Spleen (tissue), 11 donors: ENCODE measurements around the gene TRIM26. TPM values are rescaled to one million over a fixed set of nuclear protein-coding genes. Genes with fewer than 3 reads are reported as not detected.
"Not testable (repeated sequence)": the region's sequence is repeated elsewhere in the genome, so short reads cannot be mapped to it uniquely, and the experiment has no call there.

Experiments used
- DNase-seq: peaks from one replicate; pipeline ENCODE4 v3.0.0-alpha.2; 2020
- H3K27ac ChIP-seq, 8 donors: fragments of 200-600 bp; sonication (generic) in 7 of 8; 1 replicate in 4 of 8; 2 replicates in 4 of 8; pipeline versions ENCODE4 v1.5.0 to v1.8.0; 2016 to 2021; ENCODE audit warnings: inconsistent platforms in 4 of 8, mild to moderate bottlenecking in 4 of 8, moderate library complexity in 1 of 8
- H3K27me3 ChIP-seq, 7 donors: fragments of 200-600 bp; sonication (generic) in 6 of 7; replicated peaks in 1 of 7; 1 replicate in 4 of 7; 2 replicates in 3 of 7; pipeline versions ENCODE4 v1.5.0 to v1.8.0; 2016 to 2021; ENCODE audit warnings: inconsistent platforms in 3 of 7, mild to moderate bottlenecking in 1 of 7
- H3K36me3 ChIP-seq, 6 donors: fragments of 200-600 bp; sonication (generic) in 5 of 6; 1 replicate in 4 of 6; 2 replicates in 2 of 6; pipeline versions ENCODE4 v1.5.0 to v1.8.0; 2016 to 2021; ENCODE audit warnings: inconsistent platforms in 2 of 6
- H3K4me1 ChIP-seq, 6 donors: fragments of 200-600 bp; sonication (generic) in 5 of 6; 1 replicate in 3 of 6; 2 replicates in 3 of 6; pipeline versions ENCODE4 v1.5.0 to v1.8.0; 2016 to 2021; ENCODE audit warnings: inconsistent platforms in 3 of 6
- H3K4me3 ChIP-seq, 8 donors: fragments of 200-600 bp; sonication (generic) in 7 of 8; 1 replicate in 4 of 8; 2 replicates in 4 of 8; pipeline versions ENCODE4 v1.5.0 to v1.8.0; 2016 to 2021; ENCODE audit warnings: inconsistent platforms in 4 of 8, mild to moderate bottlenecking in 4 of 8, moderate library complexity in 2 of 8
- H3K9me3 ChIP-seq, 8 donors: fragments of 200-600 bp; sonication (generic) in 7 of 8; 1 replicate in 4 of 8; 2 replicates in 4 of 8; pipeline versions ENCODE4 v1.5.0 to v1.8.0; 2016 to 2021; ENCODE audit warnings: inconsistent platforms in 4 of 8
- POLR2A ChIP-seq, 3 donors: fragments of 450-650 bp; IDR thresholded peaks; one replicate each; pipeline ENCODE4 v1.5.1; 2017; ENCODE audit warnings: antibody characterized with exemption in 3 of 3, mild to moderate bottlenecking in 1 of 3
- POLR2AphosphoS5 ChIP-seq, 3 donors: sonication (generic); formaldehyde crosslinking; IDR thresholded peaks; one replicate each; pipeline ENCODE4 v1.5.1; 2017; ENCODE audit warnings: antibody characterized with exemption in 3 of 3
- WGBS, 5 donors: extraction: QIAGEN DNeasy Blood & Tissue Kit in 3 of 5; methylation state at CpG; one replicate each; pipeline versions ENCODE4 v1.1.5 to v1.1.7; 2013 to 2018; 5-methylcytosine and 5-hydroxymethylcytosine counted together
- intact Hi-C: fragments of 100-400 bp; cut with DNase I; formaldehyde crosslinking; loops from one replicate; pipeline ENCODE4 v1.15.0; 2023; ENCODE audit warnings: low total_unique reads
- polyA plus RNA-seq, 3 donors: library from polyadenylated mRNA; stranded (reverse); fragments of 200-250 nt; gene quantifications; one replicate each; pipeline ENCODE4 v1.2.1, GENCODE V29; 2013
- total RNA-seq, 7 donors: library from RNA; depleted of rRNA in 3 of 7; stranded (reverse); fragments of >200 nt in 3 of 7; fragmentation: NEBNext Ultra II Directional in 4 of 7; extraction: Animal tissue kit (Norgen Biotek cat#: 25700) in 4 of 7; gene quantifications; one replicate each; pipeline versions ENCODE4 v1.1.0 to v1.2.1, GENCODE V29; 2016 to 2021
- TF ChIP-seq, protein P1 (sequence below), 11 experiments: fragments of 200-600 bp in 7 of 11; fragments of 450-650 bp in 4 of 11; sonication (generic) in 4 of 11; IDR thresholded peaks in 8 of 11; conservative IDR thresholded peaks in 3 of 11; 1 replicate in 7 of 11; 2 replicates in 4 of 11; pipeline versions ENCODE4 v1.4.0 to v1.8.0; 2016 to 2021; ENCODE audit warnings: antibody characterized with exemption in 11 of 11, inconsistent platforms in 4 of 11, mild to moderate bottlenecking in 1 of 11
- donor health status: healthy with polysubstance abuse.
- donor health status: DM: no; HTN: no; CAD: no; lungs with moderate emphysema.
- donor health status: DM: no; HTN: no; CAD: no.
- donor health status: Bipolar disorder and iron deficiency.
- donor health status: healthy.
- donor health status: DM: no; HTN: no; CAD: no.
- donor health status: DM: yes; HTN: yes; CAD: no.

The TRIM26 gene
- total and polyA plus RNA-seq, 10 donors, result 22.6 to 64.3 (median 46.8) TPM

DNA sequence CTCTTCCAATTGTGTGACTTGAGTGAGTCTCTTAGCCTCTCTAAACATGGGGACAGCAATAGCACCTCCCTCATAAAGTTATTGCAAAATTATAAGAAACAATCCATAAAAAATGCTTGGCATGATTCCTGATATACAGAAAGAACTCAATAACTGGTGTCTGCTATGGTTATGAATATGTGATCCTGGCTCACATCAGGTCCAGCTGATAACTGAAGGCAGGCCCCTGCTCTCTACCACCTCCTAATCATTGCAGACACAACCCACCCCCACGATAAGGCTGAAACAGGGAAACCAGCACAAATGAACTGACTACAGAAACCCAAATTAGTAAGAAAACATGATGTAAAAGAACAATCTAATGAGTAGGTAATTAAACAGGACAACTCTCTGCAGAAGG is 44.5 kb downstream of the TRIM26 start:
- DNase-seq, result no peak
- Histone ChIP-seq H3K9me3 (no peaks in the 10 kb centered on the region), H3K4me3 (no peak overlapping the region), H3K4me1 (peaks cover 6 to 15% (median 11%) of the 10 kb centered on the region in 6 donors), H3K27me3 (peaks cover 0 to 78% (median 31%) of the 10 kb centered on the region in 7 donors), H3K27ac (no peak overlapping the region), H3K36me3 (no peaks in the 10 kb centered on the region)
- intact Hi-C loops, result no loop called here
- no peak for TF ChIP-seq POLR2AphosphoS5 (IDR thresholded peaks at IDR 0.05)
- TF ChIP-seq, protein P1, sequence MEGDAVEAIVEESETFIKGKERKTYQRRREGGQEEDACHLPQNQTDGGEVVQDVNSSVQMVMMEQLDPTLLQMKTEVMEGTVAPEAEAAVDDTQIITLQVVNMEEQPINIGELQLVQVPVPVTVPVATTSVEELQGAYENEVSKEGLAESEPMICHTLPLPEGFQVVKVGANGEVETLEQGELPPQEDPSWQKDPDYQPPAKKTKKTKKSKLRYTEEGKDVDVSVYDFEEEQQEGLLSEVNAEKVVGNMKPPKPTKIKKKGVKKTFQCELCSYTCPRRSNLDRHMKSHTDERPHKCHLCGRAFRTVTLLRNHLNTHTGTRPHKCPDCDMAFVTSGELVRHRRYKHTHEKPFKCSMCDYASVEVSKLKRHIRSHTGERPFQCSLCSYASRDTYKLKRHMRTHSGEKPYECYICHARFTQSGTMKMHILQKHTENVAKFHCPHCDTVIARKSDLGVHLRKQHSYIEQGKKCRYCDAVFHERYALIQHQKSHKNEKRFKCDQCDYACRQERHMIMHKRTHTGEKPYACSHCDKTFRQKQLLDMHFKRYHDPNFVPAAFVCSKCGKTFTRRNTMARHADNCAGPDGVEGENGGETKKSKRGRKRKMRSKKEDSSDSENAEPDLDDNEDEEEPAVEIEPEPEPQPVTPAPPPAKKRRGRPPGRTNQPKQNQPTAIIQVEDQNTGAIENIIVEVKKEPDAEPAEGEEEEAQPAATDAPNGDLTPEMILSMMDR (IDR thresholded peaks at IDR 0.05 in 8 of 11, conservative IDR thresholded peaks at IDR 0.05 in 3 of 11), result no peak
- TF ChIP-seq POLR2A (IDR thresholded peaks at IDR 0.05), result no peak
- WGBS, 5 donors, result 64 to 89% (median 71%) methylated on average over 1 of the region's 1 CpG

DNA sequence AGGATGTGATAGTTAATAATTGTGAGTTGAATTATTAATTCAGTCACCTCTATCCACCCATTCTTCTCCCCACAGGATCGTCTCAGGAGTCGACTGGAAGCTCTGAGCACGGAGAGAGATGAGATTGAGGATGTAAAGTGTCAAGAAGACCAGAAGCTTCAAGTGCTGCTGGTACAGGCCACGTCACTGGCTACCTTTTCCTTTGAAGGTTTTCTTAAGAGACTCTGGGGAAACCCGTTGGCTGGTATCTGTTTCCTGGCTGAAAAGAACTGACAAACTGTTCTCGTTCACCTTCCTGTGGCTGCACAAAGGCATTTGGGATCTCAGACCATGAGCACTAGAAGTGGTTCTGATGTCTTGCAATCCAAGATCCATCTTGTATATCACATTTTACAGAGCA is 46.1 kb downstream of the TRIM26 start:
- Histone ChIP-seq H3K27me3 (peaks cover 0 to 67% (median 20%) of the 10 kb centered on the region in 7 donors), H3K27ac (no peak overlapping the region), H3K4me3 (no peak overlapping the region), H3K36me3 (no peaks in the 10 kb centered on the region), H3K9me3 (no peaks in the 10 kb centered on the region), H3K4me1 (peaks cover 3 to 11% (median 7%) of the 10 kb centered on the region in 6 donors)
- no peak for DNase-seq
- TF ChIP-seq POLR2AphosphoS5 (IDR thresholded peaks at IDR 0.05) (no peak), POLR2A (IDR thresholded peaks at IDR 0.05) (no peak)
- TF ChIP-seq, protein P1 (IDR thresholded peaks at IDR 0.05 in 8 of 11, conservative IDR thresholded peaks at IDR 0.05 in 3 of 11), result no peak
- WGBS, 5 donors, result 34 to 50% (median 43%) methylated on average over 6 of the region's 6 CpGs
- intact Hi-C loops, result no loop called here

DNA sequence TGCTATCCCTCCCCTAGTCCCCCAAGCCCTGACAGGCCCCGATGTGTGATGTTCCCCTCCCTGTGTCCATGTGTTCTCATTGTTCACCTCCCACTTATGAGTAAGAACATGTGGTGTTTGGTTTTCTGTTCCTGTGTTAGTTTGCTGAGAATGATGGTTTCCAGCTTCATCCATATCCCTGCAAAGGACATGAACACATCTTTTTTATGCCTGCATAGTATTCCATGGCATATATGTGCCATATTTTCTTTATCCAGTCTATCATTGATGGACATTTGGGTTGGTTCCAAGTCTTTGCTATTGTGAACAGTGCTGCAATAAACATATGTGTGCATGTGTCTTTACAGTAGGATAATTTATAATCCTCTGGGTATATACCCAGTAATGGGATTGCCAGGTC is 48.0 kb downstream of the TRIM26 start:
- intact Hi-C loops, result not testable (repeated sequence)
- 87 to 100% (median 96%) methylated on average over 1 of the region's 1 CpG for WGBS, 5 donors

DNA sequence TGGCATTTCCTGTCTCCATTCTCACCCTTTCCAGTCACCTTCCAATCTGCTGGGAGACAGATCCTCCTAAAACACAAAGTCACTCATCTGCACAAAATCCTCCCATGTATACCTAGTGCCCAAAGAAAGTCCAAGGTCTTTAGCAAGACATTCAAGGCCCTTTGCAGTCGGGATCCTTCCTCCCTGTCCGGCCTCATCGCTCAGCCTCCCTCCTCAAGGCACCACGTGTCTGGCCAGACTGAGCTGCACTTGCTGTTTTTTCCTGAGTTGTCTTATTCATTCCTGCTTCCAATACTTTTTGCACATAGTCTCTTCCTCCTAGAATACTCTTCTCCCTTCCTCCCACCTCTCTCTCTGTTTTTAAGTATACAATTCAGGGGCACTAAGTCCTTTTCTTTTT is 48.5 kb downstream of the TRIM26 start:
- Histone ChIP-seq H3K27me3 (peaks cover 0 to 44% (median 2%) of the 10 kb centered on the region in 7 donors), H3K4me1 (peaks cover 0 to 4% (median 0%) of the 10 kb centered on the region in 6 donors), H3K36me3 (no peaks in the 10 kb centered on the region), H3K9me3 (no peaks in the 10 kb centered on the region), H3K4me3 (no peak overlapping the region), H3K27ac (no peak overlapping the region)
- WGBS, 5 donors, result 70 to 88% (median 84%) methylated on average over 4 of the region's 4 CpGs
- TF ChIP-seq POLR2AphosphoS5 (IDR thresholded peaks at IDR 0.05), result no peak
- TF ChIP-seq, protein P1 (IDR thresholded peaks at IDR 0.05 in 8 of 11, conservative IDR thresholded peaks at IDR 0.05 in 3 of 11), result no peak
- no peak for TF ChIP-seq POLR2A (IDR thresholded peaks at IDR 0.05)
- intact Hi-C loops, result no loop called here
- no peak for DNase-seq

More for the DNA sequence above, 48.0 kb downstream of the TRIM26 start:
- peaks cover 0 to 48% (median 3%) of the 10 kb centered on the region in 7 donors for H3K27me3 ChIP-seq
- not testable (repeated sequence) for H3K4me3 ChIP-seq, H3K4me1 ChIP-seq, DNase-seq, H3K27ac ChIP-seq, H3K9me3 ChIP-seq, H3K36me3 ChIP-seq
